NT2/D1 (cell line): ENCODE measurements around the gene PRSS2.
"Not testable (repeated sequence)": the region's sequence is repeated elsewhere in the genome, so short reads cannot be mapped to it uniquely, and the experiment has no call there.

Experiments used
- DNase-seq: peaks from one replicate; pipeline ENCODE4 v3.0.0-alpha.2; 2011; ENCODE audit warnings: low read depth, low spot score
- H3K27me3 ChIP-seq: 2 replicates; pipeline ENCODE4 v1.6.0; 2011; ENCODE audit warnings: mild to moderate bottlenecking; ENCODE audit not compliant: insufficient read length, insufficient read depth
- H3K36me3 ChIP-seq: 2 replicates; pipeline ENCODE4 v1.6.1; 2011; ENCODE audit warnings: mild to moderate bottlenecking, low read length, mixed read lengths; ENCODE audit not compliant: insufficient read depth, insufficient read length
- H3K4me1 ChIP-seq: 2 replicates; pipeline ENCODE4 v1.5.1; 2011; ENCODE audit not compliant: insufficient read depth, insufficient read length
- H3K4me3 ChIP-seq: 2 replicates; pipeline ENCODE4 v1.5.1; 2011; ENCODE audit warnings: low read depth; ENCODE audit not compliant: insufficient read length
- H3K9ac ChIP-seq: 2 replicates; pipeline ENCODE4 v1.6.0; 2011; ENCODE audit warnings: low read depth; ENCODE audit not compliant: insufficient read length
- H3K9me3 ChIP-seq: 2 replicates; pipeline ENCODE4 v1.5.1; 2011; ENCODE audit warnings: mild to moderate bottlenecking, low read length; ENCODE audit not compliant: insufficient read depth
- SUZ12 ChIP-seq: IDR thresholded peaks from 2 replicates; pipeline ENCODE4 v1.6.1; 2011; ENCODE audit not compliant: insufficient read length, insufficient read depth; ENCODE audit errors: extremely low read depth
- YY1 ChIP-seq: IDR thresholded peaks from 2 replicates; pipeline ENCODE4 v1.6.1; 2011; ENCODE audit not compliant: insufficient read length, insufficient read depth
- ZNF274 ChIP-seq: IDR thresholded peaks from 2 replicates; pipeline ENCODE4 v1.6.1; 2011; ENCODE audit warnings: mild to moderate bottlenecking, low read depth, low read length

Gene PRSS2

DNA sequence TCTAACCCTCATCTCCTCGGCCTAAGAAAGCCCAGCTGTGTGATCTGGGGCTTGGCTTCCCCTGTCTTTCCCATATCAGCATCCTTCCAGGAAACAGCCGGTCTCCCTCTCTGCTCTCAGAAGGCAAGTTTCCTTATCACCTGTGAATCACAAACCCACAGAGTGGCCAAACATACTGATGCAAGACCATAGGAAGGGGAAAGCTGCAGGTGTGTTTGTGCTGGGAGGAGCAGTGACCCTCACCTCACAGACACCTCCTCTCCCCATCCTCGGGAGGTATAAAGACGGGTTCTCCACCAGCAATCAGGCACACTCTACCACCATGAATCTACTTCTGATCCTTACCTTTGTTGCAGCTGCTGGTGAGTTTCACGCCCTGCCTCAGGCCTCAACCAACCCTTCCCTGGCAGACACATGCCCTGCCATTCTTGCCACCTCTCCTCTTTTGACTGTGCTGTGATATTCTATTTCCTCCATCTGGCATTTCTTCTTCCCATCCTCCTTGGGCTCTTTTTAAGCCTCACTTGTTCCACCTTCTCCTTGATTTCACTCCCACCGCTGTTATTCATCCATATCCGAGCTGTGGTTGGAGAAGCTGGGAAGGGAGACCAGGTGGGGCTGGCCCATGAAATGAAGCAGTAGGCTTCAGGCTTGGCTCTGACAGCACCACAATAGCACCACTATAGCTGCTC lies at the start of gene PRSS2:
PRSS2 (plus strand) TSS at position 310 of the 692 bp plus-strand sequence; CDS start at position 323, 13 bp downstream.
- H3K36me3 ChIP-seq: no peaks in the 10 kb centered on the region
- H3K9me3 ChIP-seq: no peaks in the 10 kb centered on the region
- DNase-seq: no peak
- no peak within 1 kb of the TSS for H3K4me3 ChIP-seq
- H3K4me1 ChIP-seq: no peaks in the 10 kb centered on the region
- no peaks in the 10 kb centered on the region for H3K27me3 ChIP-seq
- no peak within 1 kb of the TSS for H3K9ac ChIP-seq
- TF ChIP-seq SUZ12: no peak
- TF ChIP-seq YY1: no peak
- no peak for TF ChIP-seq ZNF274

DNA sequence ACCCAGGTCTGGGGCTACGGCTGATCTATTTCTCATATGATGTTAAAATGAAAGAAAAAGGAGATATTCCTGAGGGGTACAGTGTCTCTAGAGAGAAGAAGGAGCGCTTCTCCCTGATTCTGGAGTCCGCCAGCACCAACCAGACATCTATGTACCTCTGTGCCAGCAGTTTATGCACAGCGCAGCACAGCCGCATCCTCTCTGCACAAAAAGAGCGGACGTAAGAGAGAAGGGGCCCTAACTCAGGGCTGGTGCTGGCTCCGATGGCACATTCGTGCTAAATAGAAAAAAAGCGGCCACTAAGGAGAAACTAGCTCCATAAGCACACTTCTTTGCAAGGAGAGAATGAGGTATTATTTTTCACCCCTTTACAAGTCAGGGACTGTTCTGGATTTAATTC lies 49.8 kb upstream of the PRSS2 start:
- Histone ChIP-seq H3K4me1 (no peaks in the 10 kb centered on the region), H3K27me3 (no peaks in the 10 kb centered on the region), H3K36me3 (no peaks in the 10 kb centered on the region), H3K9ac (no peak overlapping the region), H3K9me3 (no peaks in the 10 kb centered on the region), H3K4me3 (no peak overlapping the region)
- DNase-seq: no peak
- no peak for TF ChIP-seq SUZ12
- TF ChIP-seq ZNF274: no peak
- no peak for TF ChIP-seq YY1

DNA sequence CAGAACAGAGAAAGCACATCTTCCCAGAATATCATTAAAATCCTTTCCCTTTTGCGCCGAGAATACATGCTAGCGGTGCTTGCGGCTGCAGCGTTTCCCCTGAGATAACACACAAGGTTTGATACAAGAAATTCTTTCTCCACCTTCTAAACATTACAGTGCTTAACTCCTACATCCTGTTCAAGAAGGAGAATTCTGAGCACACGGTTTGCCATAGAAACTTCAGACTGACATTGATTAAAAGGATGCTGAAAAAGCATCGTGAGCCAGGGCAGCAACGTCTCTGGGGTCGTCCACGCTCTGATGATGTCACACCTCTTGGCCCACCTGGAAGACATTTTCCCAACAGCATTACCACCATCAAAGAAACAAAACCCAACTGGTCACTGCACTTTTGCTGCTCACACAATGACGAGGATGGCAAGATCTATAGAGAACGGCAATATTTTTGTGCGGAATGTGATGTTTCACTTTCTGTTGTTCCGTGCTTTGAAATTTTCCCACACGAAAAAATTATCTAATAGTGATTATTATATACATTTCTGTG lies 48.4 kb upstream of the PRSS2 start:
- TF ChIP-seq ZNF274: no peak
- no peak for TF ChIP-seq YY1
- TF ChIP-seq SUZ12: no peak
- H3K9me3 ChIP-seq: no peaks in the 10 kb centered on the region

DNA sequence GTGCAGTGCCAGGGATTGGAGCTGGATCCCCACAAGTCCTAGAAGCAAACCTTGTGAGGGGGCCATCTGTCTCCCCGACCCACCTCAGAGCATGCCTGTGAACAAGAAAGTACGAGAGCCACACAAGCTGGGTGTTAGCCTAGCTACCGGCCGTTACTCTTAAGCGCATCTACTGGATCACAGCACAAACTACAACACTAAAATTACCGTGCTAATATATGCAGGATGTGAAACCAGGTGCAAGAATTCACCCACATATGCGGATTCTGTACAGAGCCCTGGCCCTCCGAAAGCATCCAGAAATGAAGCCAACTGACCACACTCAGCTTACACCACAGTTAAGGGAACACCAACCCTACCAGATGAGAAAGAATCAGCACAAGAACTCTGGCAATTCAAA lies 37.5 kb upstream of the PRSS2 start:
- Histone ChIP-seq H3K36me3 (no peaks in the 10 kb centered on the region), H3K9me3 (0 out of 2 replicates have a peak, but pooled peaks cover 5% of the 10 kb centered on the region), H3K27me3 (no peaks in the 10 kb centered on the region), H3K4me3 (no peak overlapping the region), H3K4me1 (no peaks in the 10 kb centered on the region), H3K9ac (no peak overlapping the region)
- DNase-seq: no peak
- TF ChIP-seq SUZ12: no peak
- TF ChIP-seq ZNF274: no peak
- TF ChIP-seq YY1: no peak

More for the DNA sequence above, 48.4 kb upstream of the PRSS2 start:
- Histone ChIP-seq H3K4me1 (no peaks in the 10 kb centered on the region), H3K27me3 (no peaks in the 10 kb centered on the region), H3K9ac (no peak overlapping the region), H3K4me3 (no peak overlapping the region), H3K36me3 (no peaks in the 10 kb centered on the region)
- no peak for DNase-seq

DNA sequence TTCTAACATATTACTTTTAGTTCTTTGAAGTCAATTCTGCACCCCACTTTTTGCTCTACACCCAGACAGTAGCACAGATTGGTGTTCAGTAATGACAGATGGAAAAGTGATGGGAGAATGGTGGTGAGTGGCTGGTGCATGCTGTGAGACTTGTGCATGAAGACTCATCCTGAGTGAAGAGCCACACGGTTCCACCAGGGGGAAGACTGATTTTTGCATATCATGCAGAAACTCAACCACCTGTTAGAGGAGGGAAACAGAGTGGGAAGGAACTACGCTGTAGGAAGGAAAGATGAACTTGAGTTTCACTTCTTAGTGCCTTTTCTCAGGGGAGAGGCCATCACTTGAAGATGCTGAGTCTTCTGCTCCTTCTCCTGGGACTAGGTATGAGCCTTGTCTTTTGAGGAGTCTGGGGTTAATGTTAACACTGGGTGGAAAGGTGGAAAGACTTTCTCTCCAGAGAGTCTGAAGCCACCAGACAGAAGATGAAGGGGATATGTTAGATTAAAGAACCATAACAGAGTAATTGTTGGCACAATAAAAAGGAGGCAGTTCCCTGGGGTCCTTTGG lies 30.8 kb upstream of the PRSS2 start:
- no peak overlapping the region for H3K9ac ChIP-seq
- H3K27me3 ChIP-seq: no peaks in the 10 kb centered on the region
- no peak for DNase-seq
- H3K4me1 ChIP-seq: no peaks in the 10 kb centered on the region
- no peaks in the 10 kb centered on the region for H3K36me3 ChIP-seq
- no peak overlapping the region for H3K4me3 ChIP-seq
- TF ChIP-seq YY1: no peak
- no peak for TF ChIP-seq ZNF274
- TF ChIP-seq SUZ12: no peak
- 0 out of 2 replicates have a peak, but pooled peaks cover 2% of the 10 kb centered on the region for H3K9me3 ChIP-seq

DNA sequence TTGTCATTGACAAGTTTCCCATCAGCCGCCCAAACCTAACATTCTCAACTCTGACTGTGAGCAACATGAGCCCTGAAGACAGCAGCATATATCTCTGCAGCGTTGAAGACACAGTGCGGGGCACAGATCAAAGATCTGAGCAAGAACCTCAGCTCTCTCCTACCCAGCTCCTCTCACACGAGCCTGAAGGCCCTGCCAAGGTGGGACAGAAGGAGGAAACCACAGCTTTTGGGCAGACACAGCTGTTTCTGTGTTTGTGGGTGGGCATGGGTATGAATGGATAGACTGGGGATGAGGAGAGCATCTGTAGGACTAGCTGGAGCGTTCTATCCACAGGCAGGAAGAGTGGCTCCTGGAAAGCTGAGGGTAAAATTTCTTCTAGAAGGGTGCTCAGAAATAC lies 30.0 kb upstream of the PRSS2 start:
- H3K4me1 ChIP-seq: no peaks in the 10 kb centered on the region
- no peaks in the 10 kb centered on the region for H3K27me3 ChIP-seq
- no peaks in the 10 kb centered on the region for H3K9me3 ChIP-seq
- no peak overlapping the region for H3K4me3 ChIP-seq
- no peak for DNase-seq
- H3K36me3 ChIP-seq: no peaks in the 10 kb centered on the region
- no peak overlapping the region for H3K9ac ChIP-seq
- no peak for TF ChIP-seq YY1
- TF ChIP-seq ZNF274: no peak
- no peak for TF ChIP-seq SUZ12

DNA sequence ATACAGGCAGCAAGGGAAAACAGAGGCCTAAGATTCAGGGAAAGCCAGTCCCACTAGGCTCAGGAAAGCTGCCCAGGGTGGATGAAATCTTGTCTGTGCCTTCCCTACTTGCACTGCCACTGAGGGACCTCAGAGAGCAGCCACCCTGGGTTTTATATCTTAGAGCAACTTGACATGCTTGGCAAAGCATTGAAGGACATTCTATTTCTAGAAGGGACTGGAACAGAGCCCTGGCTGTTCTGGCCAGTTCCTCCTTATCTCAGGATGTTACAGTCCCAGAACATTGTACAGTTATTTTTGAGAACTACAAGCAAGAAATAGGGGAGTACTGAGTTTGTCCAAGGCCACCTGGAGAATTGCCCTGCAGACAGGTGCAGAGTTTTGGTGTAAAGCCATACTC lies 28.8 kb upstream of the PRSS2 start:
- not testable (repeated sequence) for H3K36me3 ChIP-seq, H3K4me3 ChIP-seq, H3K9ac ChIP-seq, H3K27me3 ChIP-seq, DNase-seq, H3K4me1 ChIP-seq, H3K9me3 ChIP-seq
